T-helper 1 cell treated with Interleukin-12 subunit alpha and Interleukin-12 subunit beta and Interleukin-4 antibody, amounts not matched to agents 30 μg/mL and 1 μg/mL, for 36 hours (primary cell): ENCODE results near the gene LINGO4.

Experiments used
- H3K27ac Mint-ChIP-seq: one replicate; pipeline ENCODE4 v1.8.0; 2021; ENCODE audit warnings: mild to moderate bottlenecking, mixed read lengths
- H3K27me3 Mint-ChIP-seq: one replicate; pipeline ENCODE4 v1.8.0; 2021; ENCODE audit warnings: low read depth, mixed read lengths
- H3K36me3 Mint-ChIP-seq: one replicate; pipeline ENCODE4 v1.8.0; 2021; ENCODE audit warnings: low read depth, mixed read lengths
- H3K4me1 Mint-ChIP-seq: one replicate; pipeline ENCODE4 v1.8.0; 2021; ENCODE audit warnings: low read depth, mixed read lengths
- H3K4me3 Mint-ChIP-seq: one replicate; pipeline ENCODE4 v1.8.0; 2021; ENCODE audit warnings: mild to moderate bottlenecking, moderate library complexity, mixed read lengths
- H3K9me3 Mint-ChIP-seq: one replicate; pipeline ENCODE4 v1.8.0; 2021; ENCODE audit warnings: mixed read lengths

Gene LINGO4, protein sequence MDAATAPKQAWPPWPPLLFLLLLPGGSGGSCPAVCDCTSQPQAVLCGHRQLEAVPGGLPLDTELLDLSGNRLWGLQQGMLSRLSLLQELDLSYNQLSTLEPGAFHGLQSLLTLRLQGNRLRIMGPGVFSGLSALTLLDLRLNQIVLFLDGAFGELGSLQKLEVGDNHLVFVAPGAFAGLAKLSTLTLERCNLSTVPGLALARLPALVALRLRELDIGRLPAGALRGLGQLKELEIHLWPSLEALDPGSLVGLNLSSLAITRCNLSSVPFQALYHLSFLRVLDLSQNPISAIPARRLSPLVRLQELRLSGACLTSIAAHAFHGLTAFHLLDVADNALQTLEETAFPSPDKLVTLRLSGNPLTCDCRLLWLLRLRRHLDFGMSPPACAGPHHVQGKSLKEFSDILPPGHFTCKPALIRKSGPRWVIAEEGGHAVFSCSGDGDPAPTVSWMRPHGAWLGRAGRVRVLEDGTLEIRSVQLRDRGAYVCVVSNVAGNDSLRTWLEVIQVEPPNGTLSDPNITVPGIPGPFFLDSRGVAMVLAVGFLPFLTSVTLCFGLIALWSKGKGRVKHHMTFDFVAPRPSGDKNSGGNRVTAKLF

DNA sequence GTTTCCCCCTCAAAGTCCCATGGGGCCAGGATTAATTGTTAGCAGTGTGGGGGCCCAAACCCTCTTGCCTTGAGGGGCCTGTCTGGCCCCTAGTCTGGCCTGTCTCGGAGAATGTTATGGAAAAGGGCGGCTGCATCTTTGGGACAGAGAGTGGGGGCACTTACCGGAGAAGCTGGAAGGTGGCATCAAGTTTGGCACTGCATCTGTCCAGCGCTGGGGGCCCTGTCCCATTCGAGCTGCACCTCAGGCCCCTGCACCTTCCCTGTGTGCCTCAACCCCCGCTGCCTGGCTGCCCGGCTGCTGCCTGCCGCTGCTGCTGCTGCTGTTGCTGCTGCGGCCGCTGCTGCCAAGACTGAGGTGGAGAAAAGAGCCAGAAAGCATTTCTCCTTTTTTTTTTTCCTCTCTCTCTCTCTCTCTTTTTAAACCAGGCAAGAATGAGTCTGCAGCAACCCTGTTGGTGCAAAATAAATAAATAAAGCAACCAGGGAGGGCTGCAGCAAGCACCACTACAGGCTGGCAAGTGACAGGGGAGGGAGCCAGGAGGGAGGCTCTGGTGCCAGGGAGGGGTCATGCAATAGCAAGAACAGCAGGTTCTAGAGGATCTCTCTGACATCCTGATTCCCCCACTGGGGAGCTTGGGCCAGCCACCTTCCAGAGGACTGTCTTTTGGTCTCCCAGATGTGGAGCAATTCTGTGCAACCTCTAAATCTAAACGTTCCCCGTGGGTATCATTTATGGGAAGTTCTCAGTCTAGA, at the start of gene LINGO4:
TSS of gene LINGO4 (minus strand) at position 354 of the 755 bp plus-strand sequence. CDS start 2,715 bp downstream, outside the sequence.
- peaks cover 19% of the 10 kb centered on the region for H3K27me3 Mint-ChIP-seq
- H3K27ac Mint-ChIP-seq: no peak within 1 kb of the TSS
- no peaks in the 10 kb centered on the region for H3K36me3 Mint-ChIP-seq
- H3K4me3 Mint-ChIP-seq: no peak within 1 kb of the TSS
- H3K4me1 Mint-ChIP-seq: peaks cover 5% of the 10 kb centered on the region
- no peaks in the 10 kb centered on the region for H3K9me3 Mint-ChIP-seq

DNA sequence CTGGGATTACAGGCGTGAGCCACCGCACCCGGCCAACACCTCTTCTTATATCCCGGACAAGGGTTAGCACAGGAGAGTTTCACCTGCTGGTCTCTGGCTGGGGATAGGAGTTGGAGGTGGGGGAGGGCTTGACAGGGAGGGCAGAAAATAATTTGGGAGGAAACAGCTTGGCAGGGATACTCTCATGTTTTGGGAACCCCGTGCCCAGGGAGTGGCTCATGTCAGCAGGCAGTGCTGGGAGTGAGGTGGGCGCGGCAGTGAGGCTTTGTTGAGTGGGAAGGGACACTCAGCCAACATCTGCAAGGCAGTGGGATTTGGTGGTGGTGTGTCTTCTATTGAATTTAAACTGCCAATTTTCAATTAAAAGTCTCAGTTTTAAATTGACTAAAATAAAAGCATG, 49.4 kb upstream of the LINGO4 start:
- Mint-ChIP-seq H3K4me1 (peaks cover 1% of the 10 kb centered on the region), H3K27ac (no peak overlapping the region), H3K9me3 (no peaks in the 10 kb centered on the region), H3K36me3 (no peaks in the 10 kb centered on the region), H3K27me3 (no peaks in the 10 kb centered on the region), H3K4me3 (no peak overlapping the region)

DNA sequence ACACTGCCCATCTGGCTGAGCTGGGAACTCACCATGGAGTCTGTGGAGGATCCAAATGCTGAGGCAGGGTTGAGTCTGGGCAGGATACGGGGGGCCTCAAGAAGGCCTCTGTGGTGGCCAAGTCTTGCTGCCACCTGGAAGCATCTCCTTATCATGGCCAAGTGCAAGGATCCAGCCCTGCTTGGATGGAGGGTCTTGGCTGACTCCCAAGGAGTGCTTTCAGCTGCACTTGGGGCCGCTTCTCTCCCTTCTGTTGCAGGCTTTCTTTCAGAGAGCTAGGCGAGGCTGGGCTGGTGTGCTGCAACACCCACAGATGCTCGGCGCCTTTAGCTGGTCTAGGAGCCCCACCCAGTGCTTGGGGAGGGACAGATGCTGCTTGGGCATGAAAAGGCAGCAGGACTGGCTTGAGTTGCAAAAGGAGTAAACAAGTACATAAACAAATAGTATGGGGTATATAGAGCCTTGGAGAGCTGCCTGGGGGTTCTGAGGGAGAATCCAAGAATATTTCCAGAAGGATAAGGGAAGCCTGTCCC, 48.3 kb upstream of the LINGO4 start, which contains the start of gene THEM5:
TSS of gene THEM5 (minus strand) at position 302 of the 533 bp plus-strand sequence. CDS start at position 155, 147 bp downstream.
- H3K4me3 Mint-ChIP-seq: no peak within 1 kb of the TSS
- H3K27me3 Mint-ChIP-seq: no peaks in the 10 kb centered on the region
- no peaks in the 10 kb centered on the region for H3K9me3 Mint-ChIP-seq
- peaks cover 1% of the 10 kb centered on the region for H3K4me1 Mint-ChIP-seq
- no peak within 1 kb of the TSS for H3K27ac Mint-ChIP-seq
- no peaks in the 10 kb centered on the region for H3K36me3 Mint-ChIP-seq

DNA sequence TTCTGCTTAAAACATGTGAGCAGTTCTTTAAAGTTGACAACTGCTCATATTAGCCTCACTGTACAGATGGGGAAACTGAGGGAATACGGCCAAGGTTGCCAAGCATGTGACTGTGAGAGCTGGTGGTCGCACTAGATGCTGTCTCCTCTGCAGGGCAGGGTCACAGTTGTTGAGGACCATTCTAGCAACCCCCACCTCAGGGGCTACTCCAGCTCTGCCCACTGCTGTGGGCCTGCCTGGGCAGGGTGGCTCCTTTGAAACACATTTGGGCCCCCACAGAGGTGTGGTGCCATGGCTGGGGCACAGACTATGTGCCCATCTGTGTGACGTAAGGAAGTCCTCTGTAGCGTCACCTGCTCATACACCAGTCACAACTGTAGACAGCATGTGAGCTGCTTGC, 47.5 kb upstream of the LINGO4 start:
- Mint-ChIP-seq H3K27me3 (no peaks in the 10 kb centered on the region), H3K4me3 (no peak overlapping the region), H3K9me3 (no peaks in the 10 kb centered on the region), H3K36me3 (no peaks in the 10 kb centered on the region), H3K27ac (no peak overlapping the region), H3K4me1 (peaks cover 1% of the 10 kb centered on the region)

GRCh38 chr1:151851886-151852285, 46.7 kb upstream of the LINGO4 start:
- no peaks in the 10 kb centered on the region for H3K27me3 Mint-ChIP-seq
- H3K27ac Mint-ChIP-seq: no peak overlapping the region
- H3K36me3 Mint-ChIP-seq: no peaks in the 10 kb centered on the region
- no peak overlapping the region for H3K4me3 Mint-ChIP-seq
- H3K4me1 Mint-ChIP-seq: peaks cover 1% of the 10 kb centered on the region
- H3K9me3 Mint-ChIP-seq: no peaks in the 10 kb centered on the region

DNA sequence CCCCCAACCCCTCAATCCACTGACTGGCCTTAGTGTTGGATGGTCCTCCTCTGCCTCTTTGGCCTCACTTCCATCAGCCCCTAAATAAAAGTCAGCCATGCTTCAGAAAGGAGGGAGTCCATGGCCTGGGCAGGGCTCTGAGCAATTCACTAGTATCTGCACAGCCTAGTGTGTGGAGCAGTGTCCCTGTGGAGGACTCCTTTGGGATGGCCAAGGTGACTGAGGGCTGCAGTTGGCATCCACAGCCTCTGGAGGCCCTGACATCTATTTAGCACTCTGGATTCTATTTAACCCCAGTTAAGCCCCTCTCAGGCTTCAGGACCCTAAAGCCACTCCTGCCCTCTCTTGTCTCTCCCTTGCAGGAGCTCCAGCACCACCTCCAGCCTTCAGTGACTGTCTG, 44.7 kb upstream of the LINGO4 start:
- no peak overlapping the region for H3K4me3 Mint-ChIP-seq
- H3K27me3 Mint-ChIP-seq: no peaks in the 10 kb centered on the region
- no peaks in the 10 kb centered on the region for H3K36me3 Mint-ChIP-seq
- peaks cover 1% of the 10 kb centered on the region for H3K4me1 Mint-ChIP-seq
- no peaks in the 10 kb centered on the region for H3K9me3 Mint-ChIP-seq
- no peak overlapping the region for H3K27ac Mint-ChIP-seq

DNA sequence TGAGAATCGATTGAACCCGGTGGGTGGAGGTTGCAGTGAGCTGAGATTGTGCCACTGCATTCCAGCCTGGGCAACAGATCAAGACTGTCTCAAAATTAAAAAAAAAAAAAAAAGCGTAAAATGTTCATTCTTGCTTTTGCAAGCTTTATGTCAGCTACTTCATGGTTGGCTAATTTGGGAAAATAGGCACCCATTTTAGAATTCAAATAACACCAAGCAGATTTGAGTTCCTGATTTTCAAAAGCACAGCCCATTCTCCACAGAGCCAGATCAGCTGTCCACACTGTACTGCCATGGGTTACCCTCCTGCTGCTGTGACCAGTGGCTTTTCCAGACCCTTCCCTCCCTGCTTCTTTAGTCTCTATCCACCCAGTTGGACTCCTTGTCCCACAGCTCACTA, 43.9 kb upstream of the LINGO4 start:
- no peaks in the 10 kb centered on the region for H3K36me3 Mint-ChIP-seq
- peaks cover 7% of the 10 kb centered on the region for H3K4me1 Mint-ChIP-seq
- H3K4me3 Mint-ChIP-seq: no peak overlapping the region
- no peaks in the 10 kb centered on the region for H3K27me3 Mint-ChIP-seq
- no peaks in the 10 kb centered on the region for H3K9me3 Mint-ChIP-seq
- H3K27ac Mint-ChIP-seq: peak overlapping the region; percentile 21

DNA sequence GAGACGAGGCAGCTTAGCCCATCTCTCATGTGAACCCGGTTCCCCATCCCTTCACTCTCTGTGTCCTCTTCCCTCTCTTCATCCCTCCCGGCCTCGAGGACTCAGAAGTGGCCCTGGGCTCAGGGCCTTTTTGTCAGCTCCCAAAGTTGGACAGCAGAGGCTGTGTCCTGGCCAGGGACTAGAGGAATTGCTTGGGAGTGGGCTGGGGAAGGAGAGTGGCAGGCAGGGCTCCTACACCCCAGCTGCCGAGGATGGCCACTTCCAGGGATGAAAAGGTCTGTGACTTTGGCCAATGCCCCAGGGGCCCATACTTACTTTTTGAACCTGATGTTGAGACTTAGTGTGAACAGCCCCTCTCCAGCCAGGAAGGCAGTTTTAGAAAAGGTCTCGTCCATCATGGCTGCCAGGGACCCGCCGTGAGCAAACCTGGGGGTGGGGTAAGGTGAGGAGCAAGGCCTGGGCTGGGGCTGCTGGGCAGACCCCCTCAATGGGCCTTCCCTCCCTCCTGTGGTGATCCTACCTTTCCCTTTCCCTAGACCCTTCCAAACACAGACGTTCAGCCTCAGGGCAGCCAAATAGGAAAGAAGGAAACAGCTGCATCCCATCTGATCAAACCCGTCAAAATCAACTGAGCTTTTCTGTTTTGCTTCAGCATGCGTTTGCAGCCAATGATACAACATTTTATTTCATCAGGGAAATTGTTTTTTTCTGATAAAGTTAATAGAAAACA, 42.8 kb upstream of the LINGO4 start:
- no peaks in the 10 kb centered on the region for H3K27me3 Mint-ChIP-seq
- peaks cover 7% of the 10 kb centered on the region for H3K4me1 Mint-ChIP-seq
- peak overlapping the region; percentile 28 for H3K27ac Mint-ChIP-seq
- no peaks in the 10 kb centered on the region for H3K9me3 Mint-ChIP-seq
- H3K4me3 Mint-ChIP-seq: no peak overlapping the region
- H3K36me3 Mint-ChIP-seq: no peaks in the 10 kb centered on the region

GRCh38 chr1:151846686-151847237, 41.5 kb upstream of the LINGO4 start:
- H3K4me3 Mint-ChIP-seq: no peak overlapping the region
- no peaks in the 10 kb centered on the region for H3K9me3 Mint-ChIP-seq
- H3K27ac Mint-ChIP-seq: peak overlapping the region; percentile 12
- no peaks in the 10 kb centered on the region for H3K27me3 Mint-ChIP-seq
- no peaks in the 10 kb centered on the region for H3K36me3 Mint-ChIP-seq
- peaks cover 9% of the 10 kb centered on the region for H3K4me1 Mint-ChIP-seq

GRCh38 chr1:151846062-151846568, 40.9 kb upstream of the LINGO4 start:
- no peaks in the 10 kb centered on the region for H3K9me3 Mint-ChIP-seq
- no peaks in the 10 kb centered on the region for H3K36me3 Mint-ChIP-seq
- peak overlapping the region; percentile 12 for H3K27ac Mint-ChIP-seq
- peaks cover 10% of the 10 kb centered on the region for H3K4me1 Mint-ChIP-seq
- H3K27me3 Mint-ChIP-seq: no peaks in the 10 kb centered on the region
- no peak overlapping the region for H3K4me3 Mint-ChIP-seq

DNA sequence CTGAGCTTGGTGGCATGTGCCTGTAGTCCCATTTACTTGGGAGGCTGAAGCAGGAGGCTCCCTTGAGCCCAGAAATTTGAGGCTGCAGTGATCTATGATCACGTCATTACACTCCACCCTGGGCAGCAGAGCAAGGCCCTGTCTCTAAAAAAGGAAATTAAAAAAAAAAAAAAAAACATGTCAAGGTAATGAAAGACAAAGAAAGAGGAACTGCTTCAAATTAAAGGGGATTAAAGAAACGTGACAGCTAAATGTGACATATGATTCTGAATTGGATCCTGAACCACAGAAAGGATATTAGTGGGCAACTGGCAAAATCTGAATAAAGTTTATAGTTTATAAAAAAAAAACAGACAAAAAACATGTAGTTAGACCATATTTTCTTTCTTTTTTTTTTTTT, 38.2 kb upstream of the LINGO4 start:
- Mint-ChIP-seq H3K36me3 (no peaks in the 10 kb centered on the region), H3K27me3 (no peaks in the 10 kb centered on the region), H3K4me3 (no peak overlapping the region)

GRCh38 chr1:151841141-151841540, 35.9 kb upstream of the LINGO4 start:
- Mint-ChIP-seq H3K36me3 (peaks cover 2% of the 10 kb centered on the region), H3K9me3 (no peaks in the 10 kb centered on the region), H3K4me1 (peaks cover 36% of the 10 kb centered on the region), H3K4me3 (no peak overlapping the region), H3K27ac (no peak overlapping the region), H3K27me3 (no peaks in the 10 kb centered on the region)

More for the DNA sequence above, 38.2 kb upstream of the LINGO4 start:
- no peak overlapping the region for H3K27ac Mint-ChIP-seq
- no peaks in the 10 kb centered on the region for H3K9me3 Mint-ChIP-seq
- H3K4me1 Mint-ChIP-seq: peaks cover 22% of the 10 kb centered on the region

- peaks cover 36% of the 10 kb centered on the region for H3K4me1 Mint-ChIP-seq
- peak overlapping the region; percentile 78 for H3K4me3 Mint-ChIP-seq
- H3K27ac Mint-ChIP-seq: peak overlapping the region; percentile 82
- H3K36me3 Mint-ChIP-seq: peaks cover 2% of the 10 kb centered on the region
- no peaks in the 10 kb centered on the region for H3K9me3 Mint-ChIP-seq
- H3K27me3 Mint-ChIP-seq: no peaks in the 10 kb centered on the region
Observed at GRCh38 chr1:151840421-151840820, 35.2 kb upstream of the LINGO4 start.
